Non-pigmented ciliary epithelial cell (primary cell): ENCODE results near the gene B4GALNT4.
"Not testable (repeated sequence)": the region's sequence is repeated elsewhere in the genome, so short reads cannot be mapped to it uniquely, and the experiment has no call there.

Experiments
- DNase-seq: peaks from one replicate; pipeline ENCODE4 v3.0.0-alpha.2; 2010; ENCODE audit warnings: low read depth

The B4GALNT4 gene

DNA sequence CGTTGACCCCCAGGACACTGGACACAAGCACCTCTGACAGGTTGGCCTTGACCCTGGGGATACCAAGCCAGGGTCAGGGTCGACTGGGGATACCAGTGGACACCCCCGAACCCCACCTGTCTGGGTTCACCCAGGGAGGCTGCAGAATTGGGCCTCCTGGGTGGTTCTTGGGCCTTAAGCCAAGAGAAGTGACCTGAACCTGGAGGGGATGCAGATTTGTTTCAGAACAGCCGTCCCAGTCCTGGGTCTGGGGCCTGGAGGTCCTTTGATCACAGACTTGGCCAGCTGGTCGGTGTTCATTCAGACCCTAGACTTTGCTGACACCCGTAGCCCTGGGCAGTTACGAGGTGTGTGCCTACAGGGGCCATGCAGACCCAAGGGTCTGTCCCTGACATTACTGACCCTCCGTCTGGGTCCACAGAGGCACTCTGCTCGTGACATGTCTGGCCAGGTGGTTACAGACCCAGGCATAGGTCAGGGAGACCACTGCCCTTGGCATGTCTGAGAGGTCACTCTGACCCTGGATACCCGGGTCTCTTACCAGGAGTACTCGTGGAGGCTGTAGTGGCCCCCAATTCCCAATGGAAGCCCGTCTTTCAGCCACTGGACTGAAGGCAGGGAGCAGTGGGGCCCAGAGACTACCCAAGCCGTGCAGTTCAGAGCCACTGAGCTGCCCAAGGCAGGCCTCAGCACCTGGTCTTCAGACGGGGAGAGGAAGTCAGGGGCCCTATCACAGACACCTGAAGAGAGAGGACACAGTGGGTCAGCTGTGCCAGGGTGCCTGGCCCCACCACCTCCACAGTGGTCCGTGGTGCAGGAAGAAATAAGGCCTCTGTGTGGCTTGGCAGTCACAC lies 39.1 kb downstream of the B4GALNT4 start:
- no peak for DNase-seq

DNA sequence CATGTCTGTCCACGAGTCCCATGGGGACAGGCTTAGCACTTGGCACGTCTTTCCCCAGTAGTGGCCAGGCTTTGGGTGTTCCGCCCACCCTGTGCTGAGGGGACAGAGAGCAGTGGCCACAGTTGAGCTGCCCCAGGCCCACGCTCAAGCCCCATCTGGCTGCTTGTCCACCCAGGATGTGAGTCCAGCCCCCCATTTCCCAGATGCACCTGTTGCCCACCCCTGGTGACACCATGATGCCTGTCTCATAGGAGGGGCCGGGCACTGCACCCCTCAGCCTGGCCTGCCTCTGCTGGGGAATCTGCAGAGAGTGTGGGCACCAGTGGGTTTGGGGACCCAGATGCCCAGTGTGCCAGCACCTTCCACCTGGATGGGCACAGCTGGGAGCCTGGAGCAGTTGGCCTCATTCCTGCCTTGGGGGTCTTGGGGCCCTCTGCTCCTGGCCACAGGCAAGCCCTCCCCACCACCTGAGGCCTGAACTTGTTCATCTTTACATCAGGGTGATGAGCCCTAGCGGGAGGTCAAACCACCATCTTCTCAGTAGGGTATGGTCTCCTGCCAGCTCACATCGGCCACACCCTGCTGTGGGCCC lies 39.8 kb downstream of the B4GALNT4 start:
- no peak for DNase-seq

DNA sequence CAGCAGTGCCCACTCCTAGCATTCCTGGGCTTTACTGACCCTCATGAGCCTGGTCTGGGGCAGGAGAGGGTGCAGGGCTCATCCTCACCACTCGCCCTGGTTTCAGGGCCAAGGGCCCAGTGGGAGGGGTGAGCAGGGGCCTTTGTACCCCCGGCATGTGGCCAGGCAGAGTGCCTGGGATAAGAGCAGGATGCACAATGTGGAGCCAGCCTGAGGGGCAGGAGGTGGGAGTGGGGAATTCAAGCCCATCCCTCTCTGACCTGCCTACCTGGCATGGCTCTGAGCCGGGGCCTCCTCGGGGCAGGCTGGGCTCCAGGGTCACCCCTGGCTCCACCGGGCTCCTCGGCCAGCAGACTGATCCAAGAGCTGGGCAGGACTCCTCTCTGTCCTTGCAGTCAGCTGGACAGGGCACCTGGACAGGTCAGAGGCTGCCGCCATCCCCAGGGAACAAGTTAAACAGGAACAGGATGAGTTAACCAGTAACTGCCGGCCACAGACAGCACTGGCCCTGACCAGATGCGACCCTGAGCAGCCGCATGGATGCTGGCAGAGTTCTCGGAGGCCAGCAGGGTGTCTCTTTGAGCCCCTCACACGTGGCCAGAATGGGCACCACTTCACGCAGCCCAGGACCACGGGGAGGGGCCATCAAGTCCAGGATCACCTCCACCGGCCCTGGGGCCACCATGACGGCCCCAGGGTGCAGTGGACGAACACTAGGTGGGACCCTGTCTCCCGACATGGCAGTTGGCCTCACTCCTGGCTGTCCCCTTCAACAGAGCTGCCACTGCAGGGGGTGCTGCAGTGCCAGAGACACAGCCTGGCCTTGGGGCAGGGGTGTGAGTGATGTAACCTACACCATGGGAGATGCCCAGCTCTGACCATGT lies 40.5 kb downstream of the B4GALNT4 start:
- DNase-seq = no peak

DNA sequence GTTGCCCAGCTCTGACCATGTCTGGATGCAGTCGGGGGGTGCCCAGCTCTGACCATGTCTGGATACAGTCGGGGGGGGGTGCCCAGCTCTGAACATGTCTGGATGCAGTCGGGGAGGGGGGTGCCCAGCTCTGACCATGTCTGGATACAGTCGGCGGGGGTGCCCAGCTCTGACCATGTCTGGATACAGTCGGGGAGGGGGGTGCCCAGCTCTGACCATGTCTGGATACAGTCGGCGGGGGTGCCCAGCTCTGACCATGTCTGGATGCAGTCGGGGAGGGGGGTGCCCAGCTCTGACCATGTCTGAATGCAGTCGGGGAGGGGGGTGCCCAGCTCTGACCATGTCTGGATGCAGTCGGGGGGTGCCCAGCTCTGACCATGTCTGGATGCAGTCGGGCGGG lies 41.4 kb downstream of the B4GALNT4 start:
- not testable (repeated sequence) for DNase-seq

DNA sequence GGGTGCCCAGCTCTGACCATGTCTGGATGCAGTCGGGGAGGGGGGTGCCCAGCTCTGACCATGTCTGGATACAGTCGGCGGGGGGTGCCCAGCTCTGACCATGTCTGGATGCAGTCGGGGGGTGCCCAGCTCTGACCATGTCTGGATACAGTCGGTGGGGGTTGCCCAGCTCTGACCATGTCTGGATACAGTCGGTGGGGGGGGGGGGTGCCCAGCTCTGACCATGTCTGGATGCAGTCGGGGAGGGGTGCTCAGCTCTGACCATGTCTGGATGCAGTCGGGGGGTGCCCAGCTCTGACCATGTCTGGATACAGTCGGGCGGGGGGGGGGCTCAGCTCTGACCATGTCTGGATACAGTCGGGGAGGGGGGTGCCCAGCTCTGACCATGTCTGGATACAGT lies 42.2 kb downstream of the B4GALNT4 start:
- not testable (repeated sequence) for DNase-seq

GRCh38 chr11:412641-413119 lies 43.4 kb downstream of the B4GALNT4 start:
- no peak for DNase-seq

DNA sequence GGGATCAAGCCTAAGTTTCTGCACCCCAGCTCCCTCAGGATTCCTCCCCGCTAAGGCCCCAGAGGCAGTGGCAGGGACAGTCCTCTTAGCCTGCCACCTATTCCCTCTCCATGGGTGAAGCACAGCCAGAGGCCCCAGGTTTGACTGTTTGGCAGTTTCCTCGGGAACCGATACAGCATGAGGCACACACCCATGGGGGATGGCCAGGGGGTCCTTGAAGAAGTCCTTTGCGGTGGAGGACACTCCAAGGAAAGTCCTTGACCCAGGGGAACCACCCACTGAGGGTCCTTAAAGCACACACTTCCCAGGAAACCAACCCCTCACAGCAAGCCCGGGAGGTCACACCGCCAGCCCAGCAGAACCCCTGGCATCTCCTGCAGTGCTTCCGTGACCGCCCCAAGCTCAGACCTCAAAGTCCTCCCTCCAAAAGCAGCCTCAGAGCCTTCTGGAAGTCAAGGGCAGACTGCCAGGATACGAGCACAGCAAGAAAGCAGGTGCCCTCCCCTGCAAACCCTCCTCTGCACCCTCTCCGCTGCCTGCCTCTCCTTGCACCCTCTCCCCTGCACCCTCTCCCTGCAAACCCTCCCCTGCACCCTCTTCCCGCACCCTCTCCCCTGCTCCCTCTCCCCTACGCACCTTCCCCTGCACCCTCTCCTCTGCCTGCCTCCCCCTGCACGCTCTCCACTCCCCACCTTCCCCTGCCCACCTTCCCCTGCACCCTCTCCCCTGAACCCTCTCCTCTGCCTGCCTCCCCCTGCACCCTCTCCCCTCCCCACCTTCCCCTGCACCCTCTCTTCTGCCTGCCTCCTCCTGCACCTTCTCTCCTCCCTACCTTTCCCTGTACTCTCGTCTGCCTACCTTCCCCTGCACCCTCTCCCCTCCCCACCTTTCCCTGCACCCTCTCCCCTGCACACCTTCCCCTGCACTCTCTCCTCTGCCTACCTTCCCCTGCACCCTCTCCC lies 44.1 kb downstream of the B4GALNT4 start:
- no peak for DNase-seq

- no peak for DNase-seq
Measured at GRCh38 chr11:414318-414857, 45.1 kb downstream of the B4GALNT4 start.

DNA sequence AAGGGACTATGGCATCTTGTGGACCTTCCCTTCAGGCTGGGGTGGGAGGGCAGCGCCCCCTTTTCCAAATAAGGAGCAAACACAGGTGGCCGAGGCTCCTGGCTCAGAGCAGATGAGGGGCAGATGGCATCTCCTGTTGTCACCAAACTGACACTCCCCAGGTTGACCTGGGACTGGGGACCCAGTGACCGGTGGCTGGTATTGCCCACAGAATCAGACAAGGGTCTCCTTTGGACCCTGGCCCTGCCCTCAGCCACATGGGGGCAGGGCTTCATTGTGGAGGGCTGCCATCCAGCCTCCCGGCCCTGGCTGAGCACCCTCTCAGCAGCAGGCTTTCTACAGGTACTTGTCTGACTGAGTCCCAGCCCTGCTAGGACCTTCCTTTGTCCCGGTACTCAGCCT lies 46.3 kb downstream of the B4GALNT4 start:
- no peak for DNase-seq

GRCh38 chr11:416051-416756 lies 46.9 kb downstream of the B4GALNT4 start:
- no peak for DNase-seq

GRCh38 chr11:416757-417621 lies 47.7 kb downstream of the B4GALNT4 start:
- no peak for DNase-seq

GRCh38 chr11:417652-418342 lies 48.5 kb downstream of the B4GALNT4 start:
- no peak for DNase-seq

DNA sequence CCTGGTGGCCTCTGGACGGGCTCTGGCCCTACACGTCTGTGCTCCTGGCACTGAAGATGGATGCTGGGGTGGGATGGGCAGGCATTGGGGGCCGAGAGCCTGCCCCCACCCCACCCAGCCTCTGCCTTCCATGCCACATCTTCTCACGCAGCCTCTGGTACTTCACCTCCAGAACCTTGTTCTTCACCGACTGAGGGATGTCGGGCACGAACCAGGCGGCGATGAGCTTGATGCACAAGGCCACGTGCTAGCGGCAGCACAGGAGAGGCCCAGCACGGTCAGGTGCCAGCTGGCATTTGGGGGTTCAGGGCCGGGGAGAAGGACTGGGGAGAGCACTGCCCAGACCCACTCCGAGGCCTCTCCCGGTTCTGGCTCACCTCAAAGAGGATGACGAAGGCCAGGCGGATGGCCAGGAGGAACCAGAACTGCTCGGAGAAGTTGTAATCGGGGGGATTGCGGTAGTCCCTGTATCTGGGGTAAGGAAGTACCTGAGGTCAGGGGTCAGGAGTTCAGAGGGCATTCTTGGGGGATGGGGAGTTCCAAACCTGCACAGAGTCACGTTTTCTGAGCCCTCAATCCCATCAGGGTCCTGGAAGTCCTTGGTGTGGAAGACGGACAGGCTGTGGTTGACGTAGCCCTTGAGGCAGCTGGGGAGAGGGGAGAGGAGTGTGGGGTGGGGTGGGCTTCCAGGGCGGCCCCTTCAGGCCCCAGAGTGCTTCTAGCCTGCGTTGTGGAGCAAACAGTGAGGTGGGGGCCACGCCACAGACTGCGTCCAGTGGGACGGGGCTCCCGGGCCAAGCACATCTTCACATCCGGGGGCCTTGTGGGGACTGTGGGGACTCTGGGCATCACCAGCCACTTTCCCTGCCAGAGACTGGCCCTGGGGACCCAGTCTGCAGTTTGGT lies 49.3 kb downstream of the B4GALNT4 start:
- DNase-seq = no peak

DNA sequence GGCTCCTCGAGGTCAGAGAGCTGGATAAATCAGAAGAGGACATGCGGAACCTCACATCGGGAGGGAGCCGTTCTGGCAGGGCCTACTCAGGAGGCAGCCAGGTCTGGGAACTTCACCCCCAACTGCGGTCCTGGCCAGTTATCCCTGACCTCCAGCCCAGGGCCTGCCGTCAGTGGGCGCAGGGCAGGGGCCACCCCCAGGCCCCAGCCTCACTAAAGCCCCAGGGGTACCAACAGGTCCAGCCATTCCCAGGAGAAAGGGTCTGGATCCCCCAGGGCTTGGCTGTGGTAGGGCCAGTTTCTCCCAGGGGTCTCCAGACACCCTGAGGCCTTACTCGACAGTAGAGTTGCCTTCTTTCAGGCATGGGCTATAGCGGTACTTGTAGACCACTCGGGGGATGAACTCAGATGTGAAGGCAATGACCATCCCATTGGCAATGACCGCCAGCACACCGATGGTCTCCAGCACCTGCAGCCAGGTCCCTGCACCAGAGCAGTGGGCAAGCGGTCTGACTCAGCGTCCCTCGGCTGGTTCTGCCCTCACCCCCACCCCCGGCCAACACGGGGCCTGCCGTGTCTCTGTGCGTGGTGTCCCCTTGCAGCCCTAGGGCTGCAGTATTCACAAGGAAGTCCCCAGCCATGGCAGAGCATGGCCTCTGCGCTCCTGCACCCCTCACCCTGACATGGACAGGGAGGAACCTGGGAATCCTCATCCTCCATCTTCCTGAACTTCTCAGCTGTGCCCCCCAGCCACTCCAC lies 50.1 kb downstream of the B4GALNT4 start:
- DNase-seq = no peak

DNA sequence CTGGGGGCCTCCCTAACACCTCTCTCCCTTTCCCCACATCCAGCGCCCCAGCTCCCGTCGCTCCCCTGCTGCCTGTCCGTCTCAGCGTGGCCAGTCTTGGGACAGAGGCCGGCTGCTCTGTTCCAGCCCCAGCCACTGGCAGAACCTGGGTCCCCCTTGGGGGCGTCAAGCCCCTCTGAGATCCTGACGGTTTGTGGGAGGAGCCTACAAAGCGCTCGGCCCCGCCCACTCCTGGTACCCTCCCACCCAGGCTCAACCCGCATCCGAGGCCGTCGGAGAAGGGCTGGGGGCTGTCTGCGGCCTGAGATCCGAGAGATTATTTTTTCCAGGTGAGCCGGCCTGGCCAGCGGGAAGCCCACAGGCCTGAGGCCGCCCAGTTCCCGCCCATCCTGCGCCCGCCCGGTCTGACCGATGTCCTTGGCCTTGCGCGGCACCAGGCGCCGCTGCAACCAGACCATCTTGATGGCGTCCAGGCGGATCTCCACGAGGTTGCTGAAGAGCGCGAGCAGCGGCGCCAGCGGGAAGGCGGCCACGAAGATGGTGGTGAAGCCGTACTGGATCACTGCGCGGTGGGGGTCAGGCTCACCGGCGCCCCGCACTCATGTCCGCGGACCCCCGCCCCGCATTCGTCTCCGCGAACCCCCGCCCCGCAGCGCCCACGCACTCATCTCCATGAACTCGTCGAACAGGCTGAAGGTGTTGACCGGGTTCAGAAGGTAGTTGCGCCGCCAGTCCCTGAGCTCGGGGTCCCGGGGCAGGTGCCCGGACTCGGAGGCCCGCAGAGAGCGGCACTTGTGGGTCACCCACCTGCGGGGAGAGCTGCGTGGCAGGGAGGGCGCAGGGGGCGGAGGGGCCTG lies 51.0 kb downstream of the B4GALNT4 start:
- DNase-seq = no peak

DNA sequence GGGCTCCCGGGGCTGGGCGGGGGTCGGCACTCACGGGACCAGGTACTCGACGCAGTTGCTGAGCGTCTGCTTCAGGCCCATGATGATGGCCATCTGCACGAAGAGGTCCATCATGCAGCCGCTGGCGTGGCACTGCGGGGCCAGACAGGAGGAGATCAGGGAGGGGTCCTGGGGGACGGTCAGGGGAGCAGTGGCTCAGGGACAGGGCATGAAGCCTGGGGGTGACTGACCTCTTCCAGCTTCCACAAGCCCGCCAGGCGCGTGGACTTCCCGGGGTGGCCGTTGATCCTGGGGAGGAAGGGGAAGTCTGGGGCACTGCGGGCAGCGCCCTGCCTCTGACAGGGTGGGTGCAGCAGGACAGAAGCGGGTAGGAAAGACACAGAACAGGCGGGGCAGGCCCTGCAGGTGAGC lies 51.6 kb downstream of the B4GALNT4 start:
- no peak for DNase-seq
